Activated naive CD8-positive, alpha-beta T cell (primary cell): ENCODE data around the gene FBXW11.
"Not testable (repeated sequence)": the region's sequence is repeated elsewhere in the genome, so short reads cannot be mapped to it uniquely, and the experiment has no call there.

Source experiments
- H3K27ac Mint-ChIP-seq: one replicate; pipeline ENCODE4 v1.8.0; 2021; ENCODE audit warnings: mixed read lengths
- H3K27me3 Mint-ChIP-seq: one replicate; pipeline ENCODE4 v1.8.0; 2021; ENCODE audit warnings: mixed read lengths
- H3K36me3 Mint-ChIP-seq: one replicate; pipeline ENCODE4 v1.8.0; 2021; ENCODE audit warnings: mixed read lengths
- H3K4me1 Mint-ChIP-seq: one replicate; pipeline ENCODE4 v1.8.0; 2021; ENCODE audit warnings: low read depth, mixed read lengths
- H3K4me3 Mint-ChIP-seq: one replicate; pipeline ENCODE4 v1.8.0; 2021; ENCODE audit warnings: mild to moderate bottlenecking, mixed read lengths
- H3K9me3 Mint-ChIP-seq: one replicate; pipeline ENCODE4 v1.8.0; 2021; ENCODE audit warnings: low read depth, mixed read lengths

Gene FBXW11

DNA sequence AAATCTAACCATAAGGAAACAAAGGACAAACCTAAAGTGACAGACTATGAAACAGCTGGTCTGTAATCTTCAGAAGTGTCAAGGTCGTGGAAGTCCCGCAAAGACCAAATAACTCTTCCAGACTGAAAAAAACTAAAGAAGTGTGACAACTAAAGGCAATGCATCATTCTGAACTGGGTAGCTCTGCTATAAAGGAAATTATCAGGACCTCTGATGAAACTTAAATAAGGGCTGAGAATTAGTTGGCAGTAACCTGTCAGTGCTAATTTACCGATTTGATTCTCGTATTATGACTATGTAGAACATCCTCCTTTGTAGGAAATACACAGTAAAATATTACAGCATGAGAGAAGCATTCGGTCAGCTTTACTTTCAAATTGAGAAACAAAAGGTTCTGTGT, 65.2 kb downstream of the FBXW11 start:
- H3K36me3 Mint-ChIP-seq, H3K9me3 Mint-ChIP-seq, H3K27me3 Mint-ChIP-seq, H3K4me3 Mint-ChIP-seq: not testable (repeated sequence)
- Mint-ChIP-seq H3K4me1 (peaks cover 47% of the 10 kb centered on the region), H3K27ac (peak overlapping the region; percentile 16)

DNA sequence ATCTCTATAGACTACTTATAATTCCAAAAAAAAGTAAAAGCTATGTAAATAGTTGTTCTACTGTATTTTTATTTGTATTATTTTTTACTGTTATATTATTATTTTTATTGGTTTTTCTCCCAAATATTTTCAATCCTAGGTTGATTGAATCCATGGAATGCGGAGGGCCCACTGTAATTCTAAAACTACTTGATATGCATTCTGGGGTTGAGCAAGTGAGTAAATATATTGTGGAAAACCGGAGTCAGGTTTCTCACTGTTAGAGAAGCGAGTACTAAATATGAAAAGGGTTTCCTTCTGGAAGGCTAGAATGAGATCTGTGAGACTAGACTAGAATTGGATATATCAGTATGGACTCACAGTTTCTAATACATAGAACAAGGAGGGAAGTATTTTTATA, 66.5 kb downstream of the FBXW11 start:
- no peaks in the 10 kb centered on the region for H3K9me3 Mint-ChIP-seq
- no peaks in the 10 kb centered on the region for H3K27me3 Mint-ChIP-seq
- H3K36me3 Mint-ChIP-seq: peaks cover 5% of the 10 kb centered on the region
- no peak overlapping the region for H3K4me3 Mint-ChIP-seq
- H3K4me1 Mint-ChIP-seq: peaks cover 37% of the 10 kb centered on the region
- H3K27ac Mint-ChIP-seq: peak overlapping the region; percentile 50

DNA sequence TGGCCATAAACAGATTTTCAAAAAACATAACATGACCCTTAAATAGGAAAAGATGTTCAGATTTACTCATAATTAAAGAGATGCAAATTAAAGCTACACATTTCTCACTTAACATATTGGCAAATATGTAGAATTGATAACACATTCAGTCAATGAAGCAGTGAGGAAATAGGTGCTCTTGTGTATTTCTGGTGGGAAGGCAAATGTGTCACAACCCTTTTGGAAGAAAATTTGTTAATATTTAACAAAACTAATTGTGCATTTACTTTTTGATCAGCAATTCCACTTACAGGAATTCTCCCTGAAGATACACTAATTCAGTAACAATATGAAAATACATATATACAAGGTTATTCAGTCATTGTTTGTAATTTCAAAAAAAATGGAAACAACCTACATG, 68.1 kb downstream of the FBXW11 start:
- Mint-ChIP-seq H3K27ac (peak overlapping the region; percentile 46), H3K4me3 (no peak overlapping the region), H3K36me3 (peaks cover 8% of the 10 kb centered on the region), H3K9me3 (no peaks in the 10 kb centered on the region), H3K4me1 (peaks cover 32% of the 10 kb centered on the region), H3K27me3 (no peaks in the 10 kb centered on the region)

DNA sequence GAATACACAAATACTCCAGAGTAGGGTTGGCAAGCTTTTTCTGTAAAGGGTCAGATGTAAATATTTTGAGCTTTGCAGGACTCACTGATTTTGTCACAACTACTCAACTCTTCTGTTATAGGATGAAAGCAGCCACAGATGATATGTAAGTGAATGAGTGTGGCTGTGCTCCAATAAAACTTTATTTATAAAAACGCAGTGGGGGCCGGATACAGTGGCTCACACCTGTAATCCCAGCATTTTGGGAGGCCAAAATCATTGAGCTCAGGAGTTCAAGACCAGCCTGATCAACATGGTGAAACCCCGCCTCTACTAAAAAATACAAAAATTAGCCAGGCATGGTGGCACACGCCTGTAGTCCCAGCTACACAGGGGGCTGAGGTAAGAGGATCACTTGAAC, 69.1 kb downstream of the FBXW11 start:
- peaks cover 6% of the 10 kb centered on the region for H3K36me3 Mint-ChIP-seq
- no peaks in the 10 kb centered on the region for H3K9me3 Mint-ChIP-seq
- peaks cover 26% of the 10 kb centered on the region for H3K4me1 Mint-ChIP-seq
- H3K4me3 Mint-ChIP-seq: no peak overlapping the region
- H3K27me3 Mint-ChIP-seq: no peaks in the 10 kb centered on the region
- H3K27ac Mint-ChIP-seq: no peak overlapping the region

DNA sequence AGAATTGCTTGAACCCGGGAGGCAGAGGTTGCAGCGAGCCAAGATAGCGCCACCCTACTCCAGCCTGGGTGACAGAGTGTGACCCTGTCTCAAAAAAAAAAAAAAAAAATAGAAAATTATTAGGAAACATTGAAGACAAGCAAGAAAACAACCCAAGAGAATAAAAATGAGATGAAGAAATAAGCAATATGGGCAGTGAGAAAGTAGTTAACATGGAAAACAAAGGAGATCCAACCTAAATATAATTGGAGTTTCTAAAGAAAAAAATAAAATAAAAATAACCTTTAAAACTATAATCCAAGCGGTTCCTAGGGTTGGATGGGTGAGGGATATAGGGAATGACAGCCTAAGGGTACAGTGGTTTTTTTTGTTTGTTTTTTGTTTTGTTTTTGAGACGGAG, 71.9 kb downstream of the FBXW11 start:
- Mint-ChIP-seq H3K36me3 (peaks cover 11% of the 10 kb centered on the region), H3K9me3 (no peaks in the 10 kb centered on the region), H3K4me1 (peaks cover 40% of the 10 kb centered on the region), H3K27ac (no peak overlapping the region), H3K27me3 (no peaks in the 10 kb centered on the region), H3K4me3 (no peak overlapping the region)

DNA sequence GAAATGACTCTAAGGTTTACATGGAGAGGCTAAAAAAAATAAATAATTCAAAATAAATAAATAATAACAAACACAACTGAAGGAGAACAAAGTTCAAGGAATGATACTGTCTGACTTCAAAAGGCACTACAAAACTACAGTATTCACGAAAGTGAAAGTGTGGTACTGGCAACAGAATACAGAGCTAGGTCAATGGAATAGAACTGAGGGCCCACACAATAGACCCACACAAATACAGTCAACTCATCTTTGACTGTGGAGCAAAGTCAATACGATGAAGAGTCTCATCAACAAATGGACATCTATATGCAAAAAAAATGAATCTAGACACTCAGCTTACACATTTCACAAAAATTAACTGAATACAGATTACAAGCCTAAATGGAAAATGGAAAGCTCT, 75.3 kb downstream of the FBXW11 start:
- H3K36me3 Mint-ChIP-seq: peaks cover 13% of the 10 kb centered on the region
- H3K4me1 Mint-ChIP-seq: peaks cover 48% of the 10 kb centered on the region
- H3K9me3 Mint-ChIP-seq: no peaks in the 10 kb centered on the region
- H3K27me3 Mint-ChIP-seq: no peaks in the 10 kb centered on the region
- H3K27ac Mint-ChIP-seq: no peak overlapping the region
- no peak overlapping the region for H3K4me3 Mint-ChIP-seq

DNA sequence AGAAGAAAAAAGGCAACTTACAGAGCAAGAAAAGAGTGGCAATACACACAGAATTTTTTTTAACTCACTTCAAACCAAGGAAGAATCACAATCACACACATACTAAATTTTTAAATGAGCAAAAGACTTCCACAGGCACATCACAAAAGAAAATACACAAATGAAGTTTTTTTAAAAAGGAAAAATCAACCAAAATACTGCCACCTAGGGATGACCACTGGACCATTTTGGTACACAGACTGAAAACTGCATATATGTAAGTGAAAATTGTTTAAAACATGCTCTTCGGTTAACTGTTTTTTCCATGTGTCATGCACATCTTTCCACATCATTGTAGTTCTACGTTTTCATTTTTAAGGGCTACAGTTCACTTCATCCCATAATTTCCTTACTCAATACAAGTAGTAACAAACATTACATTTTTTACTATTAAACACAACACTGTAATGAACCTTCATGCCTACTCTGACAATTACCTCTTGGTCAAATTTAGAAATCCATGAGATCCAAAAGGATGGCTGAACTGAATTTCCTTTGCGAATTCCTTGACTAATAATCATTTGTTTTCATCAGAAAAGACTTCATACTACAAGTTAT, 79.0 kb downstream of the FBXW11 start:
- peaks cover 56% of the 10 kb centered on the region for H3K4me1 Mint-ChIP-seq
- H3K27ac Mint-ChIP-seq: no peak overlapping the region
- H3K4me3 Mint-ChIP-seq: no peak overlapping the region
- H3K9me3 Mint-ChIP-seq: no peaks in the 10 kb centered on the region
- no peaks in the 10 kb centered on the region for H3K27me3 Mint-ChIP-seq
- peaks cover 8% of the 10 kb centered on the region for H3K36me3 Mint-ChIP-seq

DNA sequence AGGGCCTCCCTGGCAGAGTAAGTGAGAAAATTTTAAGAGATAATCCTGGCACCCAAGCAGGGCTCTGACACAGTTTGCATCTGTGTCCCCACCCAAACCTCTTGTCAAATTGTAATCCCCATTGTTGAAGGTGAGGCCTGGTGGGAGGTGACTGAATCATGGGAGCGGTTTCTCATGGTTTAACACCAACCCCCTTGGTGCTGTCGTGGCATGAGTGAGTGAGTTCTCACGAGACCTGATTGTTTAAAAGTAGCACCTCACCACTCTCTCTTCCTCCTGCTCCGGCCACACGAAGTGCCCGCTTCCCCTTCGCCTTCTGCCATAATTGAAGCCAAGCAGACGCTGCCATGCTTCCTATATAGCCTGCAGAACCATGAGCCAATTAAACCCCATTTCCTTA, 80.1 kb downstream of the FBXW11 start:
- peak overlapping the region; percentile 28 for H3K4me3 Mint-ChIP-seq
- H3K27me3 Mint-ChIP-seq: no peaks in the 10 kb centered on the region
- H3K4me1 Mint-ChIP-seq: peaks cover 57% of the 10 kb centered on the region
- H3K36me3 Mint-ChIP-seq: peaks cover 2% of the 10 kb centered on the region
- no peaks in the 10 kb centered on the region for H3K9me3 Mint-ChIP-seq
- H3K27ac Mint-ChIP-seq: no peak overlapping the region

DNA sequence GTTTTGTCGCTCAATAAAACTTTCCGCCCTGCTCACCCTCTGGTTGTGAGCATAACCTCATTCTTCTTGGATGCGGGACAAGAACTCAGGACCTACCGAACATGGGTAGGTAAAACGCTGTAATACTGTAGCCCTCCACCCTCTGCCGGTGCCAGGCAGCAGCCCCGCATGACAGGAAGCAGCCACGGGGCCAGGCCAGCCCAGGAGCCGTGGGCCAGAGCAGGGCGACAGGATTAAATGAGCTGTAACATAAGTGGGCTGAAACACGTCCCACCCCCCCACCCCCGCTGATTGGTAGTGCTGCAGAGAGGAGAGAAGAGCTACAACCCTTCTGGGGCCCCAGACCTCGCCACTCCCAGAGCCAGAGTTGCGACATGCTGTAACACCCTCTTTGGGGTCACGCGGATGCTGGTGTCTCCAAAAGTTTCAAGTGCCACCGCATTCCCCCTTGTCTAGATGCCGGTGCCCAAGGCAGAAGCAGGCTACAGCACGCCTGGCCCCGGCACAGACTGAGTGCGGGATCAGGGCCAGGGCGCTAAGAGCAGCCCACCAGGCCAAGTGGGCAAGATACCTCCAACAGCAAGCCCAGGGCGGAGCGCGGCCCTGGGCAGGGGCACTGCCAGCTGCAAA, 81.8 kb downstream of the FBXW11 start:
- Mint-ChIP-seq H3K27ac (peak overlapping the region; percentile 50), H3K4me1 (peaks cover 50% of the 10 kb centered on the region), H3K4me3 (no peak overlapping the region), H3K27me3 (no peaks in the 10 kb centered on the region), H3K36me3 (peaks cover 2% of the 10 kb centered on the region), H3K9me3 (no peaks in the 10 kb centered on the region)

DNA sequence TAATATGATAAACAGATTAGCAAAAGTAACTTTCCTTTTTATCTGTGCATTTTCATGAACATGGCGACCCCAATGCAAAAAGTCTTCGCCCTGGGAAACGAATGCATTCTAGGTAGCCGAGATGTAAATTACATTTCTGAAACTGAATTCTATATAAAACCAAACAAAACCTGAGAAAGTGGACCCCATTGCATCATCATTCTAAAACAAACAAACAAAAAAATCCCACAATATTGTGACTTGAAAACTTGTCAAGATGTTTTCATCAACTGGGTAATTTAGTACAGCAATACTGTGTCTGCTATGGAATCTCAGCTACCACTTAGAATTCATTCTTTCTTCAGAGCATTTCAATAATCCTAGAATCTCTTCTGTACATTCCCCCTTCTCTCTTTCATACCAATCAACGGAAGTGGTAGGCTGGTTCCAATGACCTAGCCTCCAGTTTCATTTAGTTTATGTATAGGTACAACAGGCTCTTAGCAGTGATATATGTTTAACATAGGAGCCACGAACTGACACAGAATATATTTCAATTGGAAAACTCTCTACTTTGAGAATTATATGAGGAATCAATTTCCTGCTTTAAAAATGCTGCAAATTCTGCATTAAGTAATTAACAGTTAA, 85.6 kb downstream of the FBXW11 start:
- Mint-ChIP-seq H3K36me3 (no peaks in the 10 kb centered on the region), H3K27me3 (no peaks in the 10 kb centered on the region), H3K4me3 (no peak overlapping the region), H3K9me3 (no peaks in the 10 kb centered on the region), H3K4me1 (peaks cover 49% of the 10 kb centered on the region), H3K27ac (peak overlapping the region; percentile 8)

DNA sequence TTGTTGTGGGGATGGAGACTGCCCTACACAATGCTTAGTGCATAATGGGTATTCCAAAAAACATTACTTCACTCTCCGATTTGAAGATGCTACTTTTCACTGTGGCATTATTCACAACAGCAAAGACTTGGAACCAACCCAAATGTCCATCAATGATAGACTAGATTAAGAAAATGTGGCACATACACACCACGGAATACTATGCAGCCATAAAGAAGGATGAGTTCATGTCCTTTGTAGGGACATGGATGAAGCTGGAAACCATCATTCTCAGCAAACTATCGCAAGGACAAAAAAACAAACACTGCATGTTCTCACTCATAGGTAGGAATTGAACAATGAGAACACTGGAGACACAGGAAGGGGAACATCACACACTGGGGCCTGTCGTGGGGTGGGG, 90.7 kb downstream of the FBXW11 start:
- not testable (repeated sequence) for H3K27ac Mint-ChIP-seq, H3K27me3 Mint-ChIP-seq, H3K4me3 Mint-ChIP-seq, H3K36me3 Mint-ChIP-seq, H3K9me3 Mint-ChIP-seq
- H3K4me1 Mint-ChIP-seq: peaks cover 55% of the 10 kb centered on the region

DNA sequence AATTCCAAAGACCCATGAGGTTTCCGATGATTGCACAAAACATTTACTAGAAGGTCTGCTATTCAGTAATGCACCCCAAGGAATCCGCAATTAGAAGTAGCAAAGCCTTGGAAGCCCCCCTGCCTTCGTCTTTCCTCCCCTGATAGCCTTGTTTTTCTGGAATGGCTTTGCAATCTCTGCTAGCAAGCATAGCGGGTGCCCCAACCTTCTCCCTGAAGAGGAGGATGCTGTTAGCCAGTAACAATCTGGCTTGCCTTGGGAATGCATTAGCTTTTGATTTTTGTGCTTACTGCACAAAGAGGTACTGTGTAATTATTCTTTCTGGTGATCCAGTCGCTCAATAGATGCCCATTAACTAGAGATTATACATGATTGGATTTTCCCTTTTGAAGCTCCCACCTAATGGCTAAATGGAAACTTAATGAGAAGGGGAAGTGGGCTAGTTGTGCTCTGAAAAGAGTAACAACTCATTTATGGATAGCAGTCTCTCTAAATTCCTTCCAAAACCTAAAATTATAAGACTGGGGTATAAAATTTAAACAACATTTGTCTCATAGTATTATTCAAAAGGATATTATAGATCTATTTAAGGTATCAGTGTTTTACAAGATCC, 91.6 kb downstream of the FBXW11 start:
- Mint-ChIP-seq H3K4me3 (no peak overlapping the region), H3K9me3 (no peaks in the 10 kb centered on the region), H3K27ac (peak overlapping the region; percentile 77), H3K4me1 (peaks cover 55% of the 10 kb centered on the region), H3K27me3 (no peaks in the 10 kb centered on the region), H3K36me3 (no peaks in the 10 kb centered on the region)

DNA sequence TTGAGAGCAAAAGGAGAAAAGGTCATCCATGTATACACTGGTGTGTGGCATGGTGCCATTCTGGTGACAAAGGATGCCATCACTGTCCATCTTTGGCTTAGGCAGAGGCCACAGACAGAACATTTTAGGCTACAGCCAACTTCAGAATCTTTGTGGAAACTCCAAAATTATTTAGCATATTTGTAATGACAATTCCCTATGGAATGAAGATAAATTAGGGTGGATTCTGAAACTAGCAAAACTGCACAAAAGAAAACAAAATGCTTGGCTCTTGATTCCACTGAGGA, 92.5 kb downstream of the FBXW11 start:
- Mint-ChIP-seq H3K4me1 (peaks cover 48% of the 10 kb centered on the region), H3K27me3 (no peaks in the 10 kb centered on the region), H3K4me3 (no peak overlapping the region), H3K27ac (peak overlapping the region; percentile 77), H3K9me3 (no peaks in the 10 kb centered on the region), H3K36me3 (no peaks in the 10 kb centered on the region)

DNA sequence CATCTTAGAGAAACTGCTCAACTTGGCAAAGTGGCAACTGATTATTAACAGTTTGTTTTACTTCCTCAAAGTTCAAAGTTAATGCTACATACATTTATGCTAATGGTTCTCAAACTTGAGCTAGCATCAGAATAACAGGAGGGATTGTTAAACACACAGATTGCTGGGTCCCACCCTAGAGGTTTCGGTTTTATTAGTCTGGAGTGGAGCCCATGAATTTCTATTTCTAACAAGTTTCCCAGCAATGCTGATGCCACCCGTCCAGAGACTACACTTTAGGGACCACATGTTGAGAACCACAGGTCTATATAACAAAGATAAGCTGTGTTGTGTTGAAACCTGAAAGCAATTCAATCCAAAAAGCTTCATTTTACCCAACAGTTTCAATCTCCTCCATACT, 95.3 kb downstream of the FBXW11 start:
- Mint-ChIP-seq H3K36me3 (peaks cover under 1% of the 10 kb centered on the region), H3K9me3 (no peaks in the 10 kb centered on the region), H3K27me3 (no peaks in the 10 kb centered on the region), H3K27ac (peak overlapping the region; percentile 7), H3K4me1 (peaks cover 57% of the 10 kb centered on the region), H3K4me3 (no peak overlapping the region)

DNA sequence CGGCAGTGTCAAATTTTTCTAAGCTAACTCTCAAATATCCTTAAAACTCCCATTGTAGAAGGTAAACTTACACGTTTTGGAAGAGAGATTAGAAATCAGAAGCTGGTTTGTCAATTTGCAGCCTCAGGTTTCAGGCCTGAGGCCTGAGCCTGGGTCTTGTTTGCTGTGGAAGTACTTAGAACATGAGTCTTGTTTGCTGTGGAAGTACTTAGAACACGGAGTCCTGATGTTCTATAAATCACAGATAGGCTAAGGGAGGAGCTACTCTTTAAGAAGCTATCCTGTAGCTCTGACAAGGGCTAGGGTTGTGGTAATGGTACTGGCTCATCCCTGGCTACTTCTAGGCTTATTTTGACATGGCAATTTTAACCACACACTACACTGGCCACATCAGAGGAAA, 97.8 kb downstream of the FBXW11 start:
- Mint-ChIP-seq H3K9me3 (no peaks in the 10 kb centered on the region), H3K27me3 (no peaks in the 10 kb centered on the region), H3K4me1 (peaks cover 60% of the 10 kb centered on the region), H3K36me3 (peaks cover 2% of the 10 kb centered on the region), H3K4me3 (no peak overlapping the region), H3K27ac (peak overlapping the region; percentile 18)
